ENCODE data around the gene C15orf40.

The C15orf40 gene

DNA sequence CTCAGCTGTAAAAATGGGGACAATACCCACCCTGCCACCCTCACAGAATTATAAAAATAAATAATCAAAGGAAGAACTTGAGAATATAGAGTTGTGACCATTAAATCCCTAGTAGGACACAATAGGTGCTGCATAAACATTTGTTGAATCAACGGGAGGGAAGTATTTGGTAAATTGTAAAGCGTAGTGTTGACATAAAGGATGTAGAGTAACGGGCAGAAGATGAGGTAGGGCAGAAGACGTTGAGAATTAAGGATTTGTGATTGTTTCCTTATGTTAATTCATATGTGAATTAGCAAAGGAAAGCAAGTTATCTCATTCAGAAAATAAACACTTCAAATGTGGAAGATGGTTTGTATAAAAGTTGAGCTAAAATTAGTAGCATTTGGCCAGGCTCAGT is 18.3 kb downstream of the C15orf40 start:
- DNase-seq (ENCODE audit: low spot score), result no peak

DNA sequence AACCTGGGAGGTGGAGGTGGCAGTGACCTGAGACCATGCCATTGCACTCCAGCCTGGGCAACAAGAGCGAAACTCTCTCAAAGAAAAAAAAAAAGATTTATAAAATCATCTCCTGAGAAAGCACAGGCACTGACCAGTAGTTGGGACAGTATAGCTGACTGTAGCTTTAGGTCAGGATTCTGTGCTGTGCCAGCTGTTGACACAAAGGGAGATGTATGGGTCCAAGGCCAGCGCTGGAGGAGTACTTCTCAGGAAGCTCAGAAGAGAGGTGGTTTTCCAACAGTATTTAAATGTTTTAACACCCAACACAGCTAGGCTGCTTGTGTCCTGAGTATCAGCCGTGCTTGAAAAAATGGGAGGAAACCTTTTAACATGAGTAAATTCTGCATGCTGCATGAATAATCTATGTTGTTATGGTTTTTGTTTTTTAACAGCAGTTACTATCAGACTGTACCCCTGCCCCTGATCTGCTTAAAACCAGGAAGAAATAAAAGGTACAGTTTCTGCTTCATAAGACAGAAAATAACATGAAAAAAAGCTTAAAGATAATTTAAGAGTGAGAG is 18.9 kb downstream of the C15orf40 start:
- DNase-seq (ENCODE audit: low spot score), result no peak

DNA sequence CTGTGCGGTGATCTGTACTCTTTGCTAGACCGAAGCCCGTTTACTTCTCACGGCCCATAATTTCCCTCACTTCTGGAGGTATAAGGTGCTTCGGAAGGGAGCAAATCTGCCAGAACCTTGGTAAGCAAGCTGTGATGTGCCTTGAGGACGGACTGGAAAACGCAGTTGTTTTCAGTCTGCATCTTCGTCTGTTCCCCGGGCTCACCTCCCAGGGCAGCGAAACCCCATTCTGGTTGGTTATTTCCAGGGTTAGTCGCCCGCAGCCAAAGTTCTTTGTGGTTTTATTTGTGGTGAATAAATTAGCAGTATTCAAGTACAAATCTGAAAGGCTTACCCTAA is 25.0 kb downstream of the C15orf40 start:
- DNase-seq (ENCODE audit: low spot score), result no peak

DNA sequence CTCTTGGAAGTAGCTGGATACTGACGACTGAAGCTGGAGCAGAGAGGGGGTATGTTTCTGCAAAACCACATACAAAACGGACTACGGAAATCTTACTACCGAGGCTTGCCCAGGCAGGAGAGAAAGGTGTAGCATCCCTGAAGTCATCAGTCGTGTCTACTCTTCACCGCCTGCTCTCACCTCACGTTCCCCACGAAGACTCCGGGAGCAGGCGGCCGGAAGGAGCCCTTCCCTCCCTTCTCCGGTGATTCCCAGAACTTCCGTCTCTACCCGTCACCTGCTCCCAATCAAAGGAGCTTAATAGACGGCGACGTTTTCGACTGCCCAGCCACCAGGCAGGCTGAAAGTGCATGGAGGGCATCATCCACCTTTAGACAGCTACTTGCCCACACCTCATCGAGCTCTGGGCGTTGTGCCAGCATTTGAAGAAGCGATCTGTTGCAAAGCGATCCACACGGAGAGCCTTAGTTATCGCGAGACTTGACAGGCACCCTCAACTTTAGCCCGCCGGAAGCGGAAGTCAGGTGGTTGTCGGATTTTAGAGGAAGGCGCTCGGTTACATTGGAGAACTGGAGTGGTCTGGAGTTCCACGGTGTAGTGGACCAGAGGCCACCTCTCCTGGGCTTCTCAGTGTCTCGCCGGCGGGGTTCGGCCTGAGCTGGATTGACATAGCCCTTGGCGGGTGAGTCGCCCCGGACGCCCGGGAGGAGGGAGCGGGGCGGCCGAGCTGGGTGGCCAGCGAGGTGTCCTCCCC is 25.6 kb downstream of the C15orf40 start, which contains the start of gene RAMAC:
TSS of gene RAMAC (plus strand) at position 523 of the 754 bp plus-strand sequence. CDS start 2,809 bp downstream, outside the sequence.
- DNase-seq (ENCODE audit: low spot score), result peak; percentile 94

DNA sequence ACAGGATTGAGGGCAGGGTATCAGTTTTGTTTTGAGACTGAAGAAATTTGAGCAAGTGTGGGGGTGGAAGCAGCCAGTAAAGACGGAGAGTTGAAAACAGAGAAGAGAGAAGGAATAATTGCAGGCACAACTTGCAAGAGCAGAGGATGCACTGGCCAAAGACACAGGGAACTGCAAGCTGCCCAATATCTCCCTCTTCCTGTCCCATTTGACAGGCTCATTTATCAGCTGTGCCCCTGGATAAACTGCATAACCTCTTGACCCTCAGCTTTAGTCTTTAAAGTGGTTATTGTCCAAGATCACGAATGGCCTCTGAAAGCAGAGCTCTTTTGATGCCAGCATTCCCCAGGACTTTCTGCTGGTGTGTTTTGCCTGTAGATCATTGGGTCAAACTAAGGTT is 30.5 kb downstream of the C15orf40 start:
- DNase-seq (ENCODE audit: low spot score), result no peak

DNA sequence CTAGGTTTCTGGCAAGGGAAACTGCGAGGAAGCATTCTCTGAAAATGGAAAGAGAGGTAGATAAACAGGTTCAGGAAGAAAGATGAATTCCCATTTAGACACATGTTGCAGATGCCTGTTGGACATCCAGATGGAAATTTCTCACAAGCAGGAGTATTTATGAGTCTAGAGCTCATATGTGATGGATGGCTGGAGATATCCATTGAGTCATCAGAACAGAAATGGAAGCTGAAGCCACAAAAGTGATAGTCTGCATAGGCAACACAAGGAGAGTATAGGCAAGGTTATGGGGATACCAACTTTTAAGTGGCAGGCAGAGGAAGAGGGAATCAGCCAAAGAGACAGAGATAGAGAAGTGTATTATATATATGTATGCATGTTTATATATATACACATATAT is 31.7 kb downstream of the C15orf40 start:
- no peak for DNase-seq (ENCODE audit: low spot score)

DNA sequence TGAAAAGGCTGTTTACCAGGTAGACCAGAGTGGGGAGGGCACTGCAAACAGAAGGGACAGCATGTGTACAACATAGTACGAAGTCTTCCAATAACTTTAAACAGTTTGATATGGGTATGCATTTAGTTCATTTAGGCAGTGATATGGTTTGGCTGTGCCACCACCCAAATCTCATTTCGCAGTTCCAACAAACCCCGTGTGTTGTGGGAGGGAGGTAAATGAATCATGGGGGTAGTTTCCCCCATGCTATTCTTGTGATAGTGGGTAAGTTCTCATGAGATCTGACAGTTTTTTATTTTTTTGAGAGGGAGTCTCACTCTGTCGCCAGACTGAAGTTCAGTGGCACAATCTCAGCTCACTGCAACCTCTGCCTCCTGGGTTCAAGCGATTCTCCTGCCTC is 33.0 kb downstream of the C15orf40 start:
- no peak for DNase-seq (ENCODE audit: low spot score)

DNA sequence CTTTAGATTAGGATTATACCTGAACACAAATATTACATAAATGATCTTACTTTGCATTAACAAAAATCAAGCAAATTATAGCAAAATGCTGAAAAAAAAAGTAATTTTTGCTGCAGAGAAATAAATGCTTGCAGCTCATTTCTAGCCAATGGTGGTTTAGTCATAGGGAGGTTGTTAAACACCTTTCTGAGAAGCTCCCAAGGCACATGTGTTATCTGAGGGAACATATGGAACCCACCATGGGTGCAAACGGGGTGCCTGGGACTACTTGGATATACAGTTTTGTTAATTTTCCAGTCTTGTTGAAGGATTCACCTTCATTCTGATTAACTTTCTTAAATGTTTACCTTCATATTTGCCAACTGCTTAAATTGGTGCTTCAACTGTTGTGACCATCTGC is 34.4 kb downstream of the C15orf40 start:
- DNase-seq (ENCODE audit: low spot score), result no peak

DNA sequence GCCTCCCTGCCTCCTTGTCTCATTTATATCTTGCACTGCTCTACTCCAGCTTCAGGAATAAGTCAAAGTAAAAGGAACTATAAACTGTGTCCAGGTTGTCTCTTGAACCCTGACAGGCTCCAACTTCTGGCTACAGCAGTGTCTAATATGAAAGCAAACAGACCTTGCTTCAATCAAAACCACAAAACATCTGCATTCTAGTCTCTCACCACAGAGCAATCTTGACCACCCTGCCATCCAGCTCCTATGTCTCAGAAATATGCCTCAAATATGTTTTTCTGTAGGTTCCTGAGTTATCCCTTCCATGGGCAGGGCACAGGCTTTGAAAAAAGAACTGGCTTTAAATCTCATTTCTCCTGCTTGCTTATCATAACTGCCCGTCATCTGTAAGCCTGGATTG is 38.4 kb downstream of the C15orf40 start:
- DNase-seq (ENCODE audit: low spot score), result no peak

DNA sequence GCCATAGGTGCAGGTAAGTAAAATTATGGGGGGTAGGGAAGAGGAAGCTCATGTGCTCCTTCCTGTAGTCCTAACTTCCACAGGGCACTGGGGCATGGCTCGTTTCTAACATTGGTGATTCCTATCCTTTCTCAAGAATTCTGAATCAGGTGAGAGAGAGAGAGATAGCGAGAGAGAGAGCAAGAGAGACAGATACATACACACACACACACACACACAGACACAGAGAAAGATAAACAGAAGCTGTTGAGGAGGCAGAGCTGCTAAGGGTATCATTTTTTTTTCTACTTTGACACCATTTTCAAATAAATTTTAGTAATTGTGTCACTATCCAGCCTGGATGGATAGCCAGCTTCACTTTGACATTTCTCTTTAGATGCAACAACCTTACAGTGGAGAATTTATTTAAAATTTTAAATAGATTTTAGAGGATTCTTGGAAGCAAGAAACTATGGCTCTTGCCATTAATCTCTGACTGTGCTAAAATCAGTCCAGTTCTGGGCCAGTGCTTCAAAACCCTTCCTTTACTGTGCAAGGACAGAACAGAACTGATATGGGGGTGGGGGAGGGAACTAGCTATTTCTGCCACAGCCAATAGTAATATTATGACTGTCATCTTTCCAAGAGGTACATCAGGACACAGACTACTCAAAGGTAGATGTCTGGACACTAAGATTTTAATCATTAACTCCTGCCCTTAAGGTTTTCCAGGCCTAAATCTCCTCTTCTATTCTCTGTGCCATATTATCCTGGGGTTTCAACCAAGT is 40.0 kb downstream of the C15orf40 start:
- DNase-seq (ENCODE audit: low spot score), result no peak

DNA sequence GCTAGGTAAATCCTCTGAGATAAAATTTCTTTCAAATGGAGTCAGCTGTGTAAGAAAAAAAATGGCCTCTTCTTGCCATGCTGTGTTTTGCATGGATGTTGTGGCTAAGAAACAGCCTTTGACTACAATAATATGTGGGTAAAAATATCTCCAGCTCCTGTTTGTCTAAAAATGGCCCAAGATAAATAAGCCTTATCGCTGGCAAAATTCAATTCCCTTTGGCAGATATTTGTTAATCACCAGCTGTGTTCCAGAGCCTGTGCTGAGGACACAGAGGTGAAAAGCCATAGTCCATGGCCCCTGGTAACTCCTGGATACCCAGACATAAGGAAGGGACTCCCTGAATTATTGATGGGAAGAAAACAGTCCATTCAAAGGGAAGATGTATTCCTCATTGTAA is 40.7 kb downstream of the C15orf40 start:
- DNase-seq (ENCODE audit: low spot score), result no peak

DNA sequence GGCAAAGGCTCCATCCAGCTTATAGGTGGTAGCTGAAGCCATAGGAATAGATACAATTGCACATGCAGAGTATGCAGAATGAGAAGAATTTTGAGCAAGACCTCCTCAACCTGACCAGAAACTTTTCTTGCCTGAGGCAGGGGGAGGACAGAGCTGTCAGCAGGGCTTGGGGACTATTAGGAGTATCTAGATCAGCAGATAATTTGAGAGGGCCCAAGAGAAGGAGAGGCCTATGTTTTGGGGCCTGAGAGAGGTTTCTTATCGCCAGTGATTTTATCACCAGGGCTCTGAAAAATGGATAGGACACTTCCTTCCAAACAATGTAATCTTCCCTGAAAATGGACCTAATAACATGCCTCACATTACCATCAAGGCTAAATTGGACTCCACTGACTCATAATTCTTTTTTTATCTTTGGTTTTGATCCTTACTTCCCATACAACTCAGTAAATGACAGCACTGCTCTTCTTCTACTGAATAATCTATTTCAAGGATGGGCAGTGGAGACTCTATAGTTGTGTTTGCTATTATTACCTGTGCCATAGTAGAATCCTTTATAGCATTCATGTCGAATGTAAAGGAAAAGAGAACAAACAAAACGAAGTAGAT is 41.3 kb downstream of the C15orf40 start:
- no peak for DNase-seq (ENCODE audit: low spot score)

DNA sequence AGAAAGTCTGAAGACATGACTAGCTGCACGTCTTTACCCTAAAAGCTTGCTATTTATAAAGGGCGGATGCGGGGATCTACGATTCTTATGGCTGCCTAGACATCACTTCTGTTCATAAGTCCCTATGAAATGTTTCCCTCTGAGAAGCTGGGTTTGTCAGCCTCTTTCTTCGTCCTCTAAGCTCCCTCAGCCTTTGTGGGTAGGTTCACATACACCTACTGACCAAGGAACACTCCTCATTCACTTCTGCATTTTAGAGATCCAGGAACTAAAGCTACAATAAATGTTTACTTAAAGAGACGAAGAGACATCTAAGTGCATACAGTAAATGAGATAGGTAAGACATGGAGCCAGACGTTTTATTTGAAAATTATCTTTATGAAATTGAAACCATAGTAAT is 42.1 kb downstream of the C15orf40 start:
- DNase-seq (ENCODE audit: low spot score), result no peak

DNA sequence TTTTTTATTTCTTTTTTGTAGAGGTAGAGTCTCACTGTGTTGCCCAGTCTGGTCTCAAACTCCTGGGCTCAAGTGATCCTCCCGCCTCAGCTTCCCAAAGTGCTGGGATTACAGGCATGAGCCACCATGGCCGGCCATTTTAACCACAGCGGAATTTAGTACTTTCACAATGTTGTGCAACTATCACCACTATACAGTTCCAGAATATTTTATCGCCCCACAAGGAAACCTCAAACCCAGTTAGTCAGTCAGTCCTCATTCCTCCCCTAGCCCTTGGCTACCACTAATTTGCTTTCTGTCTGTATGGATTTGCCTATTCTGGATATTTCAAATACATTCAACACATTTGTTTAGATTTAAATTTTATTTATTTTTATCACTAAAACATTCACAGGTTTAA is 43.4 kb downstream of the C15orf40 start:
- DNase-seq (ENCODE audit: low spot score), result no peak

DNA sequence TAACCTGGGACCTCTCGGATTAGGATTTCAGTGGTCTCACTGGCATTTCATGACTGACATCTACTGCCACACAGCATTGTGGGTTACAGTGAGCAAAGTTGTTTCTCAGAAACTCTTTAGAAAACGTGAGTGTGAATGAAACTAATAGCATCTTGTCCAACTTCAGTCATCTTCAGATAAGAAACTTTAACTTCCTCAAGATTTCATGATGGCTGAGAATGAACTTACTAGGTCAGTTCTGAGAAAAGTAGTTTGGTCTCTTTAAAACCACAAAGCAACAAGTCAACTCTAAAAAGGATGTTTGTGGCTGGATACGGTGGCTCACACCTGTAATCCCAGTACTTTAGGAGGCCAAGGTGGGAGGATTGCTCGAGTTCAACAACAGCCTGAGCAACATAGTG is 44.8 kb downstream of the C15orf40 start:
- DNase-seq (ENCODE audit: low spot score), result no peak

DNA sequence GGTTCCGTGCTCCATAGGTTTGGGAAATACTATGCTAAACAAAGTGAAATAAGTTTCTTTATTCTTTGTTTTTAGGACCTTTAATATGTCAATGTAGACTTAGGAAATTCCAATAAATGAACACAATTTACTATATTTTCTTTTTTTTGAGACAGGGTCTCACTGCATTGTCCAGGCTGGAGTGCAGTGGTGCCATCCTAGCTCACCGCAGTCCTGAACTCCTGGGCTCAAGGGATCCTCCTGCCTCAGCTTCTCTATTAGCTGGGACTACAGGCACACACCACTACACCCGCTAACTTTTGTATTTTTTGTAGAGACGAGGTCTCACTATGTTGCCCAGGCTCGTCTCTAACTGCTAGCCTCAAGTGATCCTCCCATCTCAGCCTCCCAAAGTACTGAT is 46.5 kb downstream of the C15orf40 start:
- no peak for DNase-seq (ENCODE audit: low spot score)

DNA sequence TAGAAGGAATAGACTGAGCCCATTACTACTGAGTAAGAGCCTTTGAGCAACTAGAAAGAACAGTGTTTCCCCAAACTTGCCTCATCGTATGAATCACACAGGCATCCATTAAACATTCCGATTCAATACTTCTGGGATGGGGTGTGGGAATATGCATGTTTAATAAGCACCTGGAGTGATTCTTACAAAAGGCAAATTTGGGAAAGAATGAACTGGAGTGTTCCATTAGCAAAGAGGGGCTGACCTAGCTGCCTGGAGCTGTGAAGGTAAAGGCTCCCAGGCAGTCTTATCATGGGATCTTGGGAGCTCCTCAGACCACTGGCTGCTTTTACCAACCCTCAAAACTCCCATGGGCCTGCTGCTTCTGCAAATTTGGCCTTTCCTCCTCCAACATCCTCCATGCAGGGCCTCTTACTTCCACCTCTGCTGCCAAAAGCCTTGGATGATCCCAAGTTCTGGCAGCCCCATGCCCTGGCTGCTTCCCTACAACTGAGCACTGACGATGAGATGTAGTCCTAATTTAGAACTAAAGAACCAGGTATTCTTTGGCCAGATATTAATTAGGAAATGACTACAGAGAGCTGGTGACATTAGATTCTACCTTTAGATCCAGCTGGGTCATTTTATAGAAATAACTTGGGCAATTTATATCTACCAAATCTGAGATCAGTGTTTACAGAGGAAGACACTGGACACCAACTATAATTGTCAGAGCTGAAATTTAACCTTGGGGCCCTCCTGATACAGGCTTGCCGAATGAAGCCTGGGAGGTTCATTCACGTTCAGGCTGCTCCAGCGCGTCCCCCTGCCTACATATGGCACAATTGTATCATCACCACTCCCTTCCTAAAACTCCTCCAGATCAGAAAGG is 47.7 kb downstream of the C15orf40 start:
- DNase-seq (ENCODE audit: low spot score), result no peak

DNA sequence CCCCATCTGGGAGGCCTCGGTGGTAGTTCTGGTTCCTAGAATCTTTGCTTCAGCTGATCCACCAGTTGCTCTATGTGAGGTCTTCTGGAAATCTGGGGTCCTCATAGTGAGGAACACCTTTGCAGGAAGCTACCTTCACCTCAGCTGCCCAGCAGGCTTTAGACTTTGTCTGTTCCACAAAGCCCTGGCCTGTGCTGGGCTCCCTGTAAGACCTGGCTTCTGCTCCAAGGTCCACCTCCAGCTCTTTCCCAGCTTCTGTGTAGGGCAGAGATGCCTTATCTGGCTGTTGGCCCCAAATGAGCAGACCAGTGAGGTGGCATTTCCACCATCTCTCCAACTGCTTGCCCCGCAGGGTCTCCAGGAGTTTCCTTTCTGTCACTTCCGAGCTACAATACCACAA is 50.7 kb downstream of the C15orf40 start:
- DNase-seq (ENCODE audit: low spot score), result no peak

DNA sequence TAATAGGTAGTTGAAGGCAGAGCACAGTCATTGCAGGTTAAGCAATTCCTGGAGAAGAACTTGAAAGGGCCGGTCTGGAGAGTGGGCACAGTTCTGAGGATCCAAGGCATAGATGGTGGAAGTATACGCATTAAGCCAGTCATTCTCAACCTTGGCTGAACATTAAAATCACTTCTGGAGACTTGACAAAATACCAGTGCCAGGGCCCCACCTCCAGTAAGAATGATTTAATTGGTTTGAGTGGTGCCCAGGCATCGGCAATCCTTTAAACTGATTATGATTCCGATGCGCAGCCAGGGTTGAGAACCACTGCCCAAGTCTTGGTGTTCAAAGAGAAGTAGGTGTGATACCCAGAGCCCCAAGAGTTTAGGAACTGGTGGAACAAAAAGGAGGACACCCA is 52.0 kb downstream of the C15orf40 start:
- no peak for DNase-seq (ENCODE audit: low spot score)

DNA sequence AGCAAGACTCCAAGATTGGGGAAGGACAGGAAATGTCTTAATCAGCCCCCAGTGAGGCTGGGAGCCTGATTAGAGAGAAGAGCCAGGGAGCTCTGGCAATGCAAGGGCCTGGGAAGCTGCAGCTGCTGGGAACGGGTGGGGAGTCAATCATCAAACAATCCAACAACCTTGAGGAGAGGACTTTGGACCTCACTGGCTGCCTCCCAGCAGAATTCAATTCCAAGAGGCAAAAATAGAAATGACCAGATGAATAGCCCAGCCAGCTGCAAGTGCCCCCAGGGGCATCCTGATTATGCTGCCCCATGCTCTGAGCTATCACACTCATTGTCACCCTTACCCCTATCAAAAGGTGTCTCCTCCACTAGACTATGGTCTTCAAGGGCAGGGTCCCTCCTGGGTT is 52.8 kb downstream of the C15orf40 start:
- DNase-seq (ENCODE audit: low spot score), result no peak

DNA sequence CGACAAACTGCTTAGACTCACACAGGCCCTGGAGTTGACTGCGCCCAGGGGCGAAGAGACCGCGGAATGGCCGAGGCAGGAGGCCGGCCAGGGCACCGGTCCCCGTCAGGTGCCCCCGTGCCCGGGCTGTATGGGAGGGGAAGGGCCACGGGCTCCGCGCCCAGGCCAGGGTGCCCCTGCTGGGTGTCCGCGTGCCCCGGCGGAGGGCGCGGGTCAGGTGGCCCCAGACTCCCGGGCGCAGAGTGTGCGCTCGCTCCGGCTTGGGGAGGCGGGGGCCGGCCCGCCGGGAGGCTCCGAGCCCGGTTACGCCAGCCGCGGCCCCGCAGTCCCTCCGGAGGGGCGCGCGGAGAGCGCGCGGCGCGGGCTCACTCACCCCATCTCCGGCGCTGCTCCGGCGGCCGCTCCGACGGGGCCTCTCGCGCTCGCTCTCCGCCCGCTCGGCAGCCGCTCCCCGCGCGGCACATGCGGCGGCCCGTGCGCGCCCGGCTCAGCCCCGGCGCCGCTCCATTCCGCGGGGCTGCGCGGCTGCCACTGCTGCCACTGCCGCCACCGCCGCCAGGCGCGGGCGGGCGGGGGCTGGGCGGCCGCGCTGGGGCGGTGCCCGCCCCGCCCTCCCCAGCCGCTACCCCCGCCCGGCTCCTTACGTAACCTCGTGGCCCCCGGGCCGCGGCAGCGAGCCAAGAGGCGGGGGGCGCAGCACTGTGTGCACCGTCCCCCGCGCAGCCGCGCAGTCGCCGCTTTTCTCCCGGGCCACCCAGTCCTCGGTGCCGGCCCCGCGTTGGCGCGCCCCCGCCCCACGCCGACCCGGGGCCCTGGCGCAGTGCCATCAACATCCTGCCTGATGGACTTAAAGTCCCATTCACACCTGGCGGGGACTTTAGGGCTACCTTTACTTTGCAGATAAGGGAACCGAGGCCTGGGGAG is 59.0 kb downstream of the C15orf40 start, which contains the start of gene HOMER2:
TSS of gene HOMER2 (minus strand) at position 563 of the 924 bp plus-strand sequence. CDS start at position 378, 185 bp downstream.
- no peak for DNase-seq (ENCODE audit: low spot score)

Data from CD4-positive, alpha-beta T cell treated with Interleukin-6 at 100 ng/mL for 8 hours (primary cell).